Measurements from ENCODE around the gene USP17L15. TPM values are rescaled to one million over a fixed set of nuclear protein-coding genes. Genes with fewer than 3 reads are reported as not detected.
A peak's percentile ranks its signal among the peaks of the same experiment; 100 is the strongest.
"Not testable (repeated sequence)": the region's sequence is repeated elsewhere in the genome, so short reads cannot be mapped to it uniquely, and the experiment has no call there.

Gene USP17L15
- total RNA-seq = not detected

- H3K4me3 ChIP-seq; H3K9me3 ChIP-seq; DNase-seq; H3K27me3 ChIP-seq; ATAC-seq; H3K27ac ChIP-seq; H3K4me1 ChIP-seq; H3K36me3 ChIP-seq; in situ Hi-C loops (cut with MboI; ENCODE audit: low sequenced_read_pairs in 4 of 4); intact Hi-C loops (cut with DNase I; ENCODE audit: low total_unique reads): not testable (repeated sequence)
Measured at GRCh38 chr4:9234085-9234484, at the start of gene USP17L15. Gene USP17L15 (plus strand): TSS chr4:9234385. CDS start chr4:9234385, 0 bp downstream.

GRCh38 chr4:9210357-9210756 is 23.8 kb upstream of the USP17L15 start, which contains the start of gene USP17L10:
Gene USP17L10 (plus strand): TSS chr4:9210657. CDS start chr4:9210657, 0 bp downstream.
- ATAC-seq; H3K4me3 ChIP-seq; DNase-seq; in situ Hi-C loops (cut with MboI; ENCODE audit: low sequenced_read_pairs in 4 of 4); intact Hi-C loops (cut with DNase I; ENCODE audit: low total_unique reads); H3K4me1 ChIP-seq; H3K36me3 ChIP-seq; H3K27me3 ChIP-seq; H3K27ac ChIP-seq; H3K9me3 ChIP-seq: not testable (repeated sequence)

DNA sequence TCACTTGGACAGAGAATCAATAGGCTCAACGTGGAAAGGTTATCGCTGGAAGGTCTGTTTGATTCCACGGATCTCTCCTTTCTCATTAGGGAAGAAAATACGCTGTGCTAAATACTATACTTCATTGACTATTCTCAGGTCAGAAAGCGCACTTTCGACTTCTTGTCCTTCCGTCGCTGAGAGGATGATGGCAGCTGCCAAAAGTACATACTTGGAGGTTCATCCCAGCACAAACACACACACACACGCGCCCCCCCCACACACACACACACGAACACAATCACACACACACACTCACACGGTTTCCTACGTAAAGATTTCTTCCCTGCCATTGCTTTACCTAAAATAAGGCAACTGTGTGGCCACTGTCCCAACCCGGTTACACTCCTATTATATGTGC is 19.5 kb upstream of the USP17L15 start:
- H3K4me3 ChIP-seq; ATAC-seq; H3K27ac ChIP-seq; DNase-seq; H3K36me3 ChIP-seq; H3K27me3 ChIP-seq; in situ Hi-C loops (cut with MboI; ENCODE audit: low sequenced_read_pairs in 4 of 4); intact Hi-C loops (cut with DNase I; ENCODE audit: low total_unique reads); H3K4me1 ChIP-seq; H3K9me3 ChIP-seq: not testable (repeated sequence)

- H3K4me1 ChIP-seq; ATAC-seq; H3K4me3 ChIP-seq; H3K27ac ChIP-seq; H3K9me3 ChIP-seq; DNase-seq; H3K27me3 ChIP-seq; in situ Hi-C loops (cut with MboI; ENCODE audit: low sequenced_read_pairs in 4 of 4); intact Hi-C loops (cut with DNase I; ENCODE audit: low total_unique reads); H3K36me3 ChIP-seq: not testable (repeated sequence)
Measured at GRCh38 chr4:9215105-9215504, 19.1 kb upstream of the USP17L15 start, which contains the start of gene USP17L11. Gene USP17L11 (plus strand): TSS chr4:9215405. CDS start chr4:9215405, 0 bp downstream.

DNA sequence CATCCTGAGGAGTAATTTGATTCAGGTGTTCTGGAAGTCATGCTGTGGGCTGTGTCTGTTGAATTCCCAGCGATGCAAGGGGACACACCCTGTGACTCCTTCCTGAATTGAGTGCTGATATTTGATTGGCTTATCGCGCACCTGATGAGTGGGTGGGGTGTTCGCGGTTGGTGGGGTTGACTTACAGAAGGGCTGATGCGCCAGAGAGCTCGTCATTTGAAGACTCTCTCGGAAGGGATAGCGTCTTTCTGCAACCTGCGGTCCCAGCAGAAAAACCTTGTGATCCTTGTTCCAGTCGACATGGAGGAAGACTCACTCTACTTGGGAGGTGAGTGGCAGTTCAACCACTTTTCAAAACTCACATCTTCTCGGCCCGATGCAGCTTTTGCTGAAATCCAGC is 14.3 kb upstream of the USP17L15 start, which contains the start of gene USP17L12:
USP17L12 (plus strand) TSS at position 301 of the 400 bp plus-strand sequence; CDS start at position 301, 0 bp downstream.
- ATAC-seq, H3K27me3 ChIP-seq: not testable (repeated sequence)

GRCh38 chr4:9224596-9224995 is 9.6 kb upstream of the USP17L15 start, which contains the start of gene USP17L13:
Gene USP17L13 (plus strand): TSS chr4:9224896. CDS start chr4:9224896, 0 bp downstream.
- H3K27ac ChIP-seq; ATAC-seq; H3K4me1 ChIP-seq; intact Hi-C loops (cut with DNase I; ENCODE audit: low total_unique reads); H3K9me3 ChIP-seq; DNase-seq; H3K36me3 ChIP-seq; H3K4me3 ChIP-seq; H3K27me3 ChIP-seq; in situ Hi-C loops (cut with MboI; ENCODE audit: low sequenced_read_pairs in 4 of 4): not testable (repeated sequence)

More for the DNA sequence above, 14.3 kb upstream of the USP17L15 start, which contains the start of gene USP17L12:
- H3K27ac ChIP-seq; H3K4me3 ChIP-seq; H3K4me1 ChIP-seq; in situ Hi-C loops (cut with MboI; ENCODE audit: low sequenced_read_pairs in 4 of 4); DNase-seq; H3K9me3 ChIP-seq; H3K36me3 ChIP-seq; intact Hi-C loops (cut with DNase I; ENCODE audit: low total_unique reads): not testable (repeated sequence)

- DNase-seq; ATAC-seq; H3K4me3 ChIP-seq; H3K27ac ChIP-seq; in situ Hi-C loops (cut with MboI; ENCODE audit: low sequenced_read_pairs in 4 of 4); intact Hi-C loops (cut with DNase I; ENCODE audit: low total_unique reads); H3K9me3 ChIP-seq; H3K36me3 ChIP-seq; H3K4me1 ChIP-seq; H3K27me3 ChIP-seq: not testable (repeated sequence)
Measured at GRCh38 chr4:9230249-9230648, 3.9 kb upstream of the USP17L15 start.

GRCh38 chr4:9238461-9238860 is 4.3 kb downstream of the USP17L15 start:
- DNase-seq = peak in 1 of 2 donors; percentile 7
- H3K4me3 ChIP-seq; H3K27me3 ChIP-seq; in situ Hi-C loops (cut with MboI; ENCODE audit: low sequenced_read_pairs in 4 of 4); ATAC-seq; H3K9me3 ChIP-seq; H3K27ac ChIP-seq; H3K4me1 ChIP-seq; intact Hi-C loops (cut with DNase I; ENCODE audit: low total_unique reads); H3K36me3 ChIP-seq: not testable (repeated sequence)

- H3K9me3 ChIP-seq; DNase-seq; H3K4me1 ChIP-seq; H3K36me3 ChIP-seq; in situ Hi-C loops (cut with MboI; ENCODE audit: low sequenced_read_pairs in 4 of 4); intact Hi-C loops (cut with DNase I; ENCODE audit: low total_unique reads); H3K27me3 ChIP-seq; H3K27ac ChIP-seq; H3K4me3 ChIP-seq; ATAC-seq: not testable (repeated sequence)
Measured at GRCh38 chr4:9243579-9243978, 9.4 kb downstream of the USP17L15 start, which contains the start of gene USP17L17. Gene USP17L17 (plus strand): TSS chr4:9243879. CDS start chr4:9243879, 0 bp downstream.

GRCh38 chr4:9247953-9248680 is 13.9 kb downstream of the USP17L15 start, which contains the start of gene USP17L18:
Gene USP17L18 (plus strand): TSS chr4:9248630. CDS start chr4:9248630, 0 bp downstream.
- ATAC-seq; H3K9me3 ChIP-seq; in situ Hi-C loops (cut with MboI; ENCODE audit: low sequenced_read_pairs in 4 of 4); H3K4me1 ChIP-seq; intact Hi-C loops (cut with DNase I; ENCODE audit: low total_unique reads); H3K36me3 ChIP-seq; H3K27ac ChIP-seq; H3K4me3 ChIP-seq; H3K27me3 ChIP-seq: not testable (repeated sequence)
- peak in 1 of 2 donors; percentile 17 for DNase-seq

DNA sequence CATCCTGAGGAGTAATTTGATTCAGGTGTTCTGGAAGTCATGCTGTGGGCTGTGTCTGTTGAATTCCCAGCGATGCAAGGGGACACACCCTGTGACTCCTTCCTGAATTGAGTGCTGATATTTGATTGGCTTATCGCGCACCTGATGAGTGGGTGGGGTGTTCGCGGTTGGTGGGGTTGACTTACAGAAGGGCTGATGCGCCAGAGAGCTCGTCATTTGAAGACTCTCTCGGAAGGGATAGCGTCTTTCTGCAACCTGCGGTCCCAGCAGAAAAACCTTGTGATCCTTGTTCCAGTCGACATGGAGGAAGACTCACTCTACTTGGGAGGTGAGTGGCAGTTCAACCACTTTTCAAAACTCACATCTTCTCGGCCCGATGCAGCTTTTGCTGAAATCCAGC is 18.9 kb downstream of the USP17L15 start, which contains the start of gene USP17L19:
USP17L19 (plus strand) TSS at position 301 of the 400 bp plus-strand sequence; CDS start at position 301, 0 bp downstream.
- ATAC-seq; H3K27me3 ChIP-seq; H3K27ac ChIP-seq; intact Hi-C loops (cut with DNase I; ENCODE audit: low total_unique reads); H3K36me3 ChIP-seq; H3K4me1 ChIP-seq; H3K4me3 ChIP-seq; H3K9me3 ChIP-seq; DNase-seq; in situ Hi-C loops (cut with MboI; ENCODE audit: low sequenced_read_pairs in 4 of 4): not testable (repeated sequence)
